Measurements from ENCODE around the gene PTPN23.

PTPN23 gene

DNA sequence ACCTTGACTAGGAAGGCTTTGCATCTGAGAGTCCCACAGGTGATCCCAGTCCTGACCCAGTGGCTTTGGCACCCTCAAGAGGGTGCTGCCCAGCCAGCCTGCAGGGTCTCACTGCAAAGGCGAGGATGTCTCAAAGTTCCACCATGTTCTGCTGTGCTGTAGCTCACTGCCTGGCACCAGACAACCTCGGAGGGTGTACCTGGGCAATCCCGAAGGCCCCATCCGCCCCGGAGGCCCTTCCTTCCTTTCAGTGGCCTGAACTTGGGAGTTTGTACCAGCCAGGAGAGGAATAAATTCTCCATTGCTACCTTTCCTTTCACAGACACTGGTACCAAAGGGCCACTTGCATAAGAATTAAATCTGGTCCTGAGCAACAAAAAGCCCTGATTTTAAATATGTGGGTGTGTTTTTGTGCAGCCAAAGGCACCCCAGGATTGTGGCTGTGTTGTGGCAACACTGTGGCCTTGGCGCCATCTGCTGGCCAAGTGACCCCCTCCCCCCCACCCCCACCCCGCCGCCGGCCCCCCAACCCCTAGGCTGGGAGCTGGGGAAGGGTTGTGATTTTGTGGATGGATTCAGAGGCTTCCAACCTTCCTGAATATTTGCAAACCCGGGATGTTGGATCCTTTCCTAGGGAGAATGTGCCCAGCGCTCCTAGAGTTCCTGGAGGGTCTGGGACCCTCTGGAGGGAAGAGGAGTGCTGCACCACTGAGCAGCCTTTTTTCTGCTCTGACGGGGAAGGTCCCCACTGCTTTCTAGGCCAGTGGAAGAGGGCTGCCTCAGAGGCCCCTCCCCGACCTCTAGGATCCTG lies 9.7 kb upstream of the PTPN23 start:
- peak; percentile 56 for DNase-seq

DNA sequence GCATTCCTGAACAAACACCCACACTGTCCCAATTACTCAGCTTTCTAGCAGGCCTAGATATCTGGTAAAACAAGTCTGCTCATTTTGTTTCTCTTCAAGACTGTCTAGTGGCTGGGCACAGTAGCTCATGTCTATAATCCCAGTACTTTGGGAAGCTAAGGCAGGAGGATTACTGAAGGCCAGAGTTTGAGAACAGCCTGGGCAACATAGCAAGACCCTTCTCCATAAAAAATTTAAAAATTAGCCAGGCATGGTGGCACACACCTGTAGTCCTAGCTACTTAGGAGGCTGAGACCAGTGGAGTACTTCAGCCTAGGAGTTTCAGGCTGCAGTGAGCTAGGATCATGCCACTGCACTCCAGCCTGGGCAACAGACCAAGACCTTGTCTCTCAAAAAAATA lies 6.2 kb upstream of the PTPN23 start:
- no peak for DNase-seq

DNA sequence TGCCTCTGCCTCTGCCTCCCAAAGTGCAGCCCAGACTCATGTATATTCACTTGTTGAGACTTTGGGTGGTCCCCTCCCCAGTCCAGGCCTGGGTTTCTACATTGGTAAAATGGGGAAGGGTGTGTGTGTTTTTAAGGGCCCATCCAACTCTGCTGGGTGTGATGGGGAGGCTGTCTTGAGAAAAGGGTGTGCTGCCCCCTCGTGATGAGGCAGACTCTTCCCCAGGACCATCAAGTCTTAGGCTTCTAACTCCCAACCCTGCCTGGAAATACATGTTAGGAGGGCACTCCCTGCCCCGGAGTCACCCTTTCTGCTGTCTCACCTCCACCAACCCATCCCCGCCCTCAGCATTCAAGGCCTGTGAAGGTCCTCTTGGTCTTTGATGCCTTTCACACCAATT lies 4.4 kb upstream of the PTPN23 start:
- DNase-seq, result no peak

DNA sequence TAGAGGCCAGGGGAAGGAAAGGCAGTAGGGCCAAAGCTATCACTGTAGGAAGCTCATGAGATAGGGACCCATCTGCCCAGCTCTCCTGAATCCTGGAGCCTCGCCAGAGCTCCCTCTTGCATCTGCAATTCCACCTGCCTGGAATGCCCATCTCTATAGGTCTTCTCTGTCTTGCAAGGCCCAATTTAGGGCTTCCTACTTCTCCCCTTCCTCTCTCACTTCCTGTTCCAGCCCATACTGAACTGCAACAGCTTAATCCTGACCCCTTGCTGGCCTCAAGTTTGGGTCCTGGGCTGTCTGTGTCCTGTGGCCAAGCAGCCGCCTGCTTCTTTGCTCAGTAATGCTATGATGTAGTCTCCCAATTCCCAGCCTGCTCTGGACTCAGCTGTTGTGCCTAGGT lies 3.6 kb upstream of the PTPN23 start:
- DNase-seq, result no peak

DNA sequence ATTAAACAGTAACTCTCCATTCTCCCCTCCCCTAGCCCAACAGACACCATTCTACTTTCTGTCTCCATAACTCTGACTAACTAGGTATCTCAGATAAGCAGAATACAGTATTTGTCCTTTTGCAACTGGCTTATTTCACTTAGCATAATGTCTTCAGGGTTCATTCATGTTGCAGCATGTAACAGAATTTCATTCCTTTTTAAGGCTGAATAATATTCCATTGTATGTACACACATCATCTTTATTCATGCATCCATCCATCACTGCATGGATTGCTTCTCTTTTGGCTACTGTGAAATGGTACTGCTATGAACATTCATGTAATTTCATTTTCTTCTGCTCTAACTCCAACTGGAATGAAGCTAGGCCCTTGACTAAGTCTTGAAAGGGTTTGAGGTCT lies 2.0 kb upstream of the PTPN23 start:
- no peak for DNase-seq

DNA sequence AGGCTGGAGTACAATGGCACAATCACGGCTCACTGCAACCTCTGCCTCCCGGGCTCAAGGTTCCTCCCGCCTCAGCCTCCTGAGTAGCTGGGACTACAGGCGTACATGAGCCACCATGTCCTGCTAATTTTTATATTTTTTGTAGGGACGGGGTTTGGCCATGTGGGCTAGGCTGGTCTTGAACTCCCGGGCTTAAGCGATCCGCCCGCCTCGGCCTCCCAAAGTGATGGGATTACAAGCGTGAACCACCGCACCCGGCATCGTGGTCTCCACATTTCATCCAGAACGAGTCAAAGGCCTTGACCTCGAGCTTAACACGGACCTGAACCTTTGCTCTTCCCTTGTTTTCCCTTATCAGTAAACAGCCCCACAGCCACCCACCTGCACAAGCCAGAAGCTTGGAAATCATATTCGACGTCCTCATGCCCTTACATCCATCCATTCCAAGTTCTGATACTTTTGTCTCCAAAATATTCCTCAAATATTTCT lies 1.4 kb upstream of the PTPN23 start:
- DNase-seq, result no peak

DNA sequence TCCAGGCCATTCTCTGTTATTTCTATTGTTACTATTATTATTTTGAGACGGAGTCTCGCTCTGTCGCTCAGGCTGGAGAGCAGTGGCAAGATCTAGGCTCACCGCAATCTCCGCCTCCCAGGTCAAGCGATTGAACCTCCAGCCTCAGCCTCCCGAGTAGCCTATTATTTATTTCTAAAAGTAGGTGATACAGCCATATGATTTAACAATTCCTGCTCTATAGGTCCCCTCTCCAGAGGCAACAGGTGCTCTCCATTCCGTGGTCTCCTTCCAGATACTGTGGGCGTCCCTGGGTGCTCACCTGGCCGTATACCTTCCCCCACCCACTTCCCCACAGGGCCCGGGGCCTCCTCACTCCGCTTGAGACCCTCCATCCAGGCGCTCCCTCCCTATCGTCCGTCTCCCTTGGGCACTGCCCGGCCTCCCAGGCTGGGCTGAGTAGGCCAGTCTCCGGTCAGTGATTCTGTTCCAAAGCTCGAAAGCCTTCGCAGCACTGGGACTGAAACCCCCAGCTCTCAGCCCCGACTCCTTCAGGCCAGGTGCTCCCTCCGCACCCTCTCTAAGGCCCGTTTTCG lies 708 bp upstream of the PTPN23 start:
- no peak for DNase-seq

DNA sequence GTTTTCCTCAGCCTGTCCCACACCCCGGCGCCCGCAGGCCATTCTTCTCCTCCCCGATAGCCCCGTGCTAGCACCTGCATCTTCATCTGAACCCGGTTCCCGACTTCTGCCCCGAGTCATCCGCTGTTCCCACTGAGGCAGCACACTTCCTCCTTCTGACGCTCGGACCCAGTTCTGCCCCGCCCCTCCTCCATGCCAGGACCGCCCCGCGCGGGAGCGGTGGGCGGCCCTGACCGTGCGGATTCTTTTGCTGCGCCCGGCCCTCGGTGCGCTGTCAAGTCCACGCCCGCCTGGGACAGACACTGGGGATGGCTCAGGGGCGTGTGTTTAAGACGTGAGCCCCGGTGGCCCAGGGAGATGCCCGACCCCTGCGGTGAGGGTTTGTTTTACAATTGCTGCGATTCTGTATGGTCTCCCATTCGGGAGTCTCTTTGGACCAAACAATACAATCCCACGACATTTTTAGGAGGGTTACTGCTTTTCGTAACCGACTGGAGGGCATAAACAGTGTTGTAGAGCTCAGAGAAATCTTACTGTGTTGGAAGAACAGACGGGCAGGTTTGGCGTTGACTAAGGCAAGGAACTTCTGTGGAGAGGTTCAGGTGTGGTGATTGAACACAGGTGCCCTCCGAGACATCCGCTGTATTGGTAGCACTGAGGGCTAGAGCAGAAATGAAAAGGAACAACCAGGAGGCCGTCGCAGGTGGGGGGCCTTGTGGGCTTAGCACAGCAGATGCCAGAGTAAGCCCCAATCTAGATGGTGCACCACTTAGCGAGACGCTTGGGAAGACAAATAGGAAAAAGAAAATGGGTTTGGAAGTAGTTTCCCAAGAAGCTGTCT lies 716 bp downstream of the PTPN23 start:
- peak; percentile 79 for DNase-seq

DNA sequence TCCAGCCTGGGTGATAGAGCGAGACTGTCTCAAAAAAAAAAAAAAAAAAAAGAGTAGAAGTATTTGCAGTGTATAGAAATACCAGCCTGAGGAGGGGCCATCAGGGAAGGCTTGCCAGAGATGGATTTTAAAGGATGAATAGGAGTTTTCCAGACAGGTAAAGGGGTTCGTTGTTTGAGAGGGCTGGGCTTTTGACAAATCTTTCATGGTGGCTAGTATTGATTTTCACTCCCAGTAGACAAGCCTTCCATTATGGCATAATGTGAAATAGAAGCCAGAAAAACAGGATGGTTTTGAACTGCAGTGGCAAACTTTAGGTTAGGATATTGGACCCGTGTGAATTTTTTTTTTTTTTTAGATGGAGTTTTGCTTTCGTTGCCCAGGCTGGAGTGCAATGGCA lies 3.6 kb downstream of the PTPN23 start:
- no peak for DNase-seq

DNA sequence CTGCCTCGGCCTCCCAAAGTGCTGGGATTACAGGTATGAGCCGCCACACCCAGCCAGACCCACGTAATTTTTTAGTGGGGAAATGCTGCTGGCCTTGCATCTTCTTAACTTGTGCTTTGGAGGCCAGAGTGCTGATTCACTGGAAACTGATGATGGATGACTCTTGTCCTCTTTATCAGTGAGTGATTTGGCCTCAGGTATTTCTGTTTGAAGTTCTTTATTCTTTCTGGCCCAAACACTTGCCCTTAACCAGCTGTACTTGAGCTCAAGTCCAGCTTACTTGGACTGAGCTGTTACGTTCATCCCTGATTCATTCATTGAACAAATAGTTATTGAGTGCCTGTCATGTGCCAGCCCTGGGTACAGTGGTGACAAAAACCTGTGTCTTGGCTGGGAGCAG lies 4.2 kb downstream of the PTPN23 start:
- DNase-seq, result no peak

DNA sequence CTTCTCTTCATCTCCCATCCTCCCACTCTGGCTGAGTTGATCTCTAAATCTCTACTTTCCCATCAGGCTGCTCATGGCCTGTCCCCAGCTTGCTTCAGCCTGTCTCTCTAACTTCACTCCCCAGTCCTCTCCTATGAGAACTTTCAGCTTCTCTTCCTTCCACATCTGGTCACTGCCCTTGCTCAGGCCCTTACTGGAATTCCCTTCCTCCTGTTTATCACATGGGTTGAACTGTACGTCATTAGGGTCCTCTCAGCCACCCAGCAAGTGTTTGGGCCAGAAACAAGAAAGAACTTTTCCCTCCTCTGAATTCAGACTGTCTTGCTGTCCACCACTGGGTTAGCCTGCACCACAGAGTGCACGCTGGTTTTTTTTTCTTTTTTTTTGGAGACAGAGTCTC lies 5.0 kb downstream of the PTPN23 start:
- no peak for DNase-seq

DNA sequence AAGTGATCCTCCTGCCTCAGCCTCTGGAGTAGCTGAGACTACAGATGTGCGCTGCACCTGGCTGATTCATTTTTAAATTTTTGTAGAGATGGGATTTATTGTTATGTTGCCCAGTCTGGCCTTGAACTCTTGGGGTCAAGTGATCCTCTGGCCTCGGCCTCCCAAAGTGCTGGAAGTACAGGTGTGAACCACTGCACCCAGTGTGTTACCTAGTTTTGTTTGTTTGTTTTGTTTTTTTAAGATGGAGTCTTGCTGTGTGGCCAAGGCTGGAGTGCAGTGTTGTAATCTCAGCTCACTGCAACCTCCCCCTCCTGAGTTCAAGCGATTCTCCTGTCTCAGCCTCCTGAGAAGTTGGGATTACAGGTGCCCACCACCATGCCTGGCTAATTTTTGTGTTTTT lies 12.1 kb downstream of the PTPN23 start:
- no peak for DNase-seq

DNA sequence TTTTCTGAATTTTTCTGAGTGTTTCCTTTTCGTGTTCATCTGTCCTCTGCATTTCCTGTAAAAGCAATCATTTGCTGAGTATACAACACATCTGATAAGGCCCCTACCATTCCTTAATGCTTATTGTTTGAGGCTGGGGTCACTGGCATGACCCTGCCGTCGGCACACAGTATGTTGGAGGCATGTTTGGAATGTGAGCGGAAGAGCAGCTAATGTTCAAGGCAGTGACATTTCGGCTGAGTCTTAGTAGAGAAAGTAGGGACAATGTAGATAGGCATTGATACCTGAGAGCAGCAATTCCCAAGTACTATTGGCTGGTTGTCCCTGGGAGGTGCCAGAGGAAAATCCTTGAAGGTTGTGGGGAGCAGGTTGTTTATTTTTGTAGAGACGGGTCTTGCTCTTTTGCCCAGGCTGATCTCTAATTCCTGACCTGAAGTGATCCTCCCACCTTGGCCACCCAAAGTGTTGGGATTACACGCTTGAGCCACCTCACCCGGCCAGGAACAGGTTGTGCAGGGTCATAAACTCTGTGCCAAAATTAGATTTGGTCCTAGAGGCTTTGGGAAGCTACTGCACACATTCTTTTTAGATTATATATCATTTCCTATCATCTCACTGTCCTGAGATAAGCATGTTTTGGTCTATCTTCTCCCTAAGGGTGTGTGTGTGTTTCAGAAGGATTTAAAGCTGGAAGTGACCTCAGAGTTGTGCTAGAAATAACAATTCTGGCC lies 13.5 kb downstream of the PTPN23 start:
- DNase-seq, result no peak

DNA sequence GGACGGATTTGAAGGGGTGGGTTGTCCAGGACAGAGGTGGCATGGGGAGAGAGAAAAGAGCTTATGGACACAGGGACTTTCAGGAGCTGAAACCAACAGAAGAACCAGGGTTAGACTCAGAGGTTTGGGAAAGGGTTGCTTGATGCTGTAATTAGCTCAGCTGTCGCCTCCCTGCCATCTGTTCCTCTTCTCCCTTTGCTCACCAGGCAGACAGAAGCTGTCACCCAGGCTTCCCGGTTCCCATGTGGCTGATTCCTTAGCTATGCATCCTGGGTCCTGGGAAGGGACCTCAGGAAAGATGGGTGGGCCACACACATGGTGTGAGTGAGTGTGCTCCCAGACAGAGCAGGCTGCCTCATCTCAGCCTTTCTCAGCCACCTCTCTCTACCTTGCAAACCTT lies 14.1 kb downstream of the PTPN23 start:
- no peak for DNase-seq

DNA sequence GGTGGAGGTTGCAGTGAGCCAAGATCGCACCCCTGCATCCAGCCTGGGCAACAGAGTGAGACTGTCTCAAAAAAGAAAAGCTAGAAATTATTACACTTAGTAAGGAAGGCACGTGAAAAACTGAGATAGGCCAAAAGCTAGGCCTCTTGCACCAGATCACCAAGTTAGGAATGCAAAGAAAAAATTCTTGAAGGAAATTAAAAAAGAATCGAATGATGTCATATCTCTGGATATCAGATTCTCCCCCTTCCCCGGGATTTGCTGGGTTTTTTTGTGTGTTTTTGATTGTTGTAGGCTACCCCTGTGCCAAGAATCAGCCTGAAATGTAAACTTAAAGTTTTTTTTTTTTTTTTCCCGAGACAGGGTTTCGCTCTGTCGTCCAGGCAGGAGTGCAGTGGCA lies 17.4 kb downstream of the PTPN23 start:
- DNase-seq, result no peak

DNA sequence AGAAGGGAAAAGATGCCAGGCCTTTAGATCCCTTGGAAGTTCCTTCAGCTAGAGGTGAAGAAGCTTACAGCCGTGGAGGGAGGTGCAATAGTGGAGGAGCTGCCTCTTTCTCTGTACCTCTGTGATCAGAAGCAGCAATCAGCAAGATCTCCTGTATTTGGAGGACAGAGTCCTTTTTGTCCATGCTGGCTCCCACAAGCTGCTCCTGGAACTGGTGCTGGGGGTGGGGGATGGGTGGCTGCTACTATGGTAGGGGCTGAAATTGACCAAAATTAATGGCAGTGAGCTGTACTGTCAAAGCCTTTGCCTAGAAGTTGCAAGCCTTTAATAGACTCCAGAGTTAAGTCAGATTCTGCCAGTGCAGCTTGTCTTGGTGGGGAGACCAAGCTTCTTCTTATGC lies 18.2 kb downstream of the PTPN23 start:
- DNase-seq, result no peak

DNA sequence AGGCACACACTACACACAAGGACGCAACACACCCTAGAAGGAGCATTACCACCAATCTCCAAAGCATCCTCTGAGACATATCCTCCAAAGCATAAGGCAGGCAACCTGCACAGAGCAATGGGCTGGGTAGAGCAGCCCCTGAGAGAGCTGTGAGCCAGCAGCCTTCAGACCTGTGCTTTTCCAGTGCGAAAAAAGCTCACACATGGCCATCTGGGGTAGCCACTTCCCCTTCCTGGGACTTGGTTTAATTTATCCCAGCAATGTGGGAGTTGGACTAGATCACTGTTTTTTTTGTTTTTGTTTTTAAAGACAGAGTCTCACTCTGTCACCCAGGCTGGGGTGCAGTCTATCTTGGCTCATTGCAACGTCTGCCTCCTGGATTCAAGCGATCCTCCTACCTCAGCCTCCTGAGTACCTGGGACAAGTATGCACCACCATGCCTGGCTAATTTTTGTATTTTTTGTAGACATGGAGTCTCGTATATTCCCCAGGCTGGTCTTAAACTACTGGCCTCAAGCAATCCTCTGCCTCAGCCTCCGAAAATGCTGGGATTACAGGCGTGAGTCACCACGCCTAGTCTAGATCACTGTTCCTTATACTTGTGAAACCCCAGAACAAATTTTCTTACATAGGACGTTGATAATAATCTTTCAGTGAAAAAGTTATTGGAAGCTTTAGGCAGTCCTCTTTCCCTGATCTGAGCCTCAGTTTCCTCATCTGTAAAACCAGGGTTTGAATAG lies 18.9 kb downstream of the PTPN23 start:
- DNase-seq, result no peak

DNA sequence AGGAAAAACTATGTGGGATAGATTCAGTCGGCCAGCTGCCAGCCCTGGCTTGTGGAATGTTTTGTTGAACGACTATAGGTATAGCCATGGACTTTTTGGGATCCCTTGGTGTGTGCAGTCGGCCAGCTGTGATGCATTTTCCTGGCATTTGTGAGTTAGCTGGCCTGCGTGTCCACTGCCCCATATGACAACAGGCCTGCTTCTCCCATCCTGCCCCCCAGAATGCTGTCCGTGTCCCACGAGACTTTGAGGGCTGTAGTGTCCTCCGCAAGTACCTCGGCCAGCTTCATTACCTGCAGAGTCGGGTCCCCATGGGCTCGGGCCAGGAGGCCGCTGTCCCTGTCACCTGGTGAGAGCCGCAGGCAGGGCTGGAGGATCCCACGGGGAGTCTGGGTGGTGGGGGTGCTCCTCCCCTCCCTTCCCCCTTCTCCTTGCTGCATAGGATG lies 23.6 kb downstream of the PTPN23 start:
- no peak for DNase-seq

DNA sequence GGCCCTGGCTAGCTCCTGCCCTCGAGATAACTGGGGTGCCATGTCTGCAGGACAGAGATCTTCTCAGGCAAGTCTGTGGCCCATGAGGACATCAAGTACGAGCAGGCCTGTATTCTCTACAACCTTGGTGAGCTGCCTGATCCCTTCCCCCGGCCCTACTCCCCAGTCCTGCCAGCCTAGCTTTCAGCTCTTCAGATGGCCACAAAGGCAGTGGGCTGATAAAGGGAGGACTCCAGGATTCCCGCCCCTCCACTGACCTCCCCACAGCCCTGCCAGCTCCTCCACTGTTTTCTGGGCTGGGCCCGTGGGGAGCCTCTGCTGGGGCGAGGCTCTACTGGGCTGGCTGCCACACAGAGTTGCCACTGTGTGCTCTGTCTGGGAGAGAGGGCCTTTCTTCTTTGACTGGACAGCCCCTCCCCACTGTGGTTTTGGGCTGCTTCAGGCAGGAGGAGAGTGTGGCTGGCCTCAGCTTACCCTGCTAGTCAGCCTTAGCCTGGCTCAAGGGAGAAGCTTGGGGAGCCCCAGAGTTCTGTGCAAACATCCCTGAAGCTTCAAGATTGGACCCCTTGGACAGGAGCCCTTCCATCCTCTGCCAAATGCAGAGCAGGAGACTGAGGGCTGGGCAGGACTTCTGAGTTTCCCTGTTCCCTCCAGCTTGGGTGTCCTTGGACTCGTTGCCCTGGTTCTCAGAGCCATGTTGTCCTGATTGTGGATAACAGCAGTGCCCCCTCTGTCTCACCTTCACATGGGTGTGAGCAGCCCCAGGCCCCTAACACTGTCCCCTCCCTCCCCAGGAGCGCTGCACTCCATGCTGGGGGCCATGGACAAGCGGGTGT lies 24.4 kb downstream of the PTPN23 start:
- no peak for DNase-seq

DNA sequence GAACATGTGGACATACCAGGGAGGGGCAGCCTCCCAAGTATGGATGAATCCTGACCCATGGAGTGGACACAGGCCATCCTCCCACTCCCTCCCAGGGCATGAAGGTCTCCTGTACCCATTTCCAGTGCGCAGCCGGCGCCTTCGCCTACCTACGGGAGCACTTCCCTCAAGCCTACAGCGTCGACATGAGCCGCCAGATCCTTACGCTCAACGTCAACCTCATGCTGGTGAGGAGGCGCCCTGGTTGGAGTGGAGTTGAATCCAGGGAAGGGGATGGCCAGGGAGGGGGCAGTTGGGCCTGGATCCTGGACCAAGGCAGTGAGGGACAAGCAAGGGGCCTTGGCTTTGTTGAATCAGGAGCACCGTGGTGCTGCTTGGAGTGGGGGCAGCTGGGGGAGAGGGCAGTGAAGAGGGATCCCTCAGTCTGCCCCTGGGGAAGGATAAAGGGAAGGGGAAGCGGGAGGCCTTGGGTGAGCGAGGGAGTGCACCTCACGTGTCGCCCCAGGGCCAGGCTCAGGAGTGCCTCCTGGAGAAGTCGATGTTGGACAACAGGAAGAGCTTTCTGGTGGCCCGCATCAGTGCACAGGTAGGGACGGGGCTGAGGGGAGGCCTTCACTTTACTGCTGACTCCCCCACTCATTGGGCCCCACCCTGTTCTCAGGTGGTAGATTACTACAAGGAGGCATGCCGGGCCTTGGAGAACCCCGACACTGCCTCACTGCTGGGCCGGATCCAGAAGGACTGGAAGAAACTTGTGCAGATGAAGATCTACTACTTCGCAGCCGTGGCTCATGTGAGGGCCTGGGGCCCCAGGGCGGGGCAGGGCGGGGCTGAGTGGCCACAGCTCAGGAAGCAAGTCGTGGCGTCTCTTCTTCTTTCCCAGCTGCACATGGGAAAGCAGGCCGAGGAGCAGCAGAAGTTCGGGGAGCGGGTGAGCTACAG lies 25.3 kb downstream of the PTPN23 start:
- DNase-seq, result no peak

Data from CD4-positive, alpha-beta T cell treated with Interleukin-17A for 4 hours (primary cell).